ENCODE data around the gene RUBCN. TPM values are rescaled to one million over a fixed set of nuclear protein-coding genes. Genes with fewer than 3 reads are reported as not detected.

RUBCN gene
- total RNA-seq, 4 donors from 2014 or later = 63.6 to 168 (median 102) TPM

- peaks cover 0 to 36% (median 18%) of the 10 kb centered on the region in 4 donors for H3K4me1 ChIP-seq
- DNase-seq (ENCODE audit: low spot score in 2 of 2) = peak in 1 of 2 donors; percentile 25
- TF ChIP-seq CTCF (IDR thresholded peaks at IDR 0.05) (no peak), EP300 (IDR thresholded peaks at IDR 0.05) (peak in 1 of 2 donors; percentile 32), POLR2A (IDR thresholded peaks at IDR 0.05) (no peak)
- no peak overlapping the region for H3K4me3 ChIP-seq
- H3K27ac ChIP-seq = peak overlapping the region; percentile 3 to 74 (median 44)
- no peaks in the 10 kb centered on the region for H3K36me3 ChIP-seq
- H3K9me3 ChIP-seq = no peaks in the 10 kb centered on the region
- no peaks in the 10 kb centered on the region for H3K27me3 ChIP-seq
- 17 to 21% methylated on average over 4 of the region's 4 CpGs for WGBS, 2 donors
These were observed 10.1 kb upstream of the RUBCN start for GRCh38 chr3:197746801-197747237.

- TF ChIP-seq CTCF (IDR thresholded peaks at IDR 0.05) (no peak), EP300 (IDR thresholded peaks at IDR 0.05) (no peak), POLR2A (IDR thresholded peaks at IDR 0.05) (no peak)
- 48 to 63% methylated on average over 3 of the region's 3 CpGs for WGBS, 2 donors
- no peak for DNase-seq (ENCODE audit: low spot score in 2 of 2)
These were observed 9.5 kb upstream of the RUBCN start for GRCh38 chr3:197746209-197746608.

GRCh38 chr3:197742787-197743186 is 6.1 kb upstream of the RUBCN start:
- peaks cover 0 to 24% (median 7%) of the 10 kb centered on the region in 4 donors for H3K4me1 ChIP-seq
- no peaks in the 10 kb centered on the region for H3K27me3 ChIP-seq
- TF ChIP-seq CTCF (IDR thresholded peaks at IDR 0.05) = no peak
- no peak for TF ChIP-seq EP300 (IDR thresholded peaks at IDR 0.05)
- no peak for TF ChIP-seq POLR2A (IDR thresholded peaks at IDR 0.05)
- no peak for DNase-seq (ENCODE audit: low spot score in 2 of 2)
- no peak overlapping the region for H3K27ac ChIP-seq
- no peaks in the 10 kb centered on the region for H3K36me3 ChIP-seq
- no peak overlapping the region for H3K4me3 ChIP-seq
- no peaks in the 10 kb centered on the region for H3K9me3 ChIP-seq
- 70 to 89% methylated on average over 3 of the region's 3 CpGs for WGBS, 2 donors

More at GRCh38 chr3:197746209-197746608, 9.5 kb upstream of the RUBCN start:
- H3K27ac ChIP-seq = peak overlapping the region in 3 of 4 donors; percentile 3 to 74 (median 68)
- no peaks in the 10 kb centered on the region for H3K36me3 ChIP-seq
- no peak overlapping the region for H3K4me3 ChIP-seq
- peaks cover 0 to 30% (median 14%) of the 10 kb centered on the region in 4 donors for H3K4me1 ChIP-seq
- no peaks in the 10 kb centered on the region for H3K27me3 ChIP-seq
- H3K9me3 ChIP-seq = no peaks in the 10 kb centered on the region

- peak overlapping the region in 1 of 4 donors; percentile 61 for H3K4me3 ChIP-seq
- peak overlapping the region; percentile 63 to 97 (median 87) for H3K27ac ChIP-seq
- no peaks in the 10 kb centered on the region for H3K9me3 ChIP-seq
- peaks cover 0 to 38% (median 12%) of the 10 kb centered on the region in 4 donors for H3K4me1 ChIP-seq
- WGBS, 2 donors = 64 to 67% methylated on average over 11 of the region's 11 CpGs
- TF ChIP-seq EP300 (IDR thresholded peaks at IDR 0.05) (no peak), POLR2A (IDR thresholded peaks at IDR 0.05) (no peak), CTCF (IDR thresholded peaks at IDR 0.05) (no peak)
- H3K36me3 ChIP-seq = peaks cover 0 to 6% (median 0%) of the 10 kb centered on the region in 3 donors
- no peaks in the 10 kb centered on the region for H3K27me3 ChIP-seq
- no peak for DNase-seq (ENCODE audit: low spot score in 2 of 2)
These were observed 1.2 kb upstream of the RUBCN start for GRCh38 chr3:197737749-197738462.

- DNase-seq (ENCODE audit: low spot score in 2 of 2) = no peak
- no peaks in the 10 kb centered on the region for H3K27me3 ChIP-seq
- peaks cover 0 to 6% (median 0%) of the 10 kb centered on the region in 3 donors for H3K36me3 ChIP-seq
- H3K4me3 ChIP-seq = peak overlapping the region; percentile 43 to 99 (median 61)
- H3K9me3 ChIP-seq = no peaks in the 10 kb centered on the region
- H3K4me1 ChIP-seq = peaks cover 0 to 38% (median 12%) of the 10 kb centered on the region in 4 donors
- WGBS, 2 donors = 1 to 3% methylated on average over 6 of the region's 6 CpGs
- no peak for TF ChIP-seq CTCF (IDR thresholded peaks at IDR 0.05)
- no peak for TF ChIP-seq POLR2A (IDR thresholded peaks at IDR 0.05)
- TF ChIP-seq EP300 (IDR thresholded peaks at IDR 0.05) = no peak
- H3K27ac ChIP-seq = peak overlapping the region; percentile 63 to 97 (median 87)
These were observed 580 bp upstream of the RUBCN start for GRCh38 chr3:197737319-197737649.

Data from tibial nerve (tissue), 4 donors.